A673 (cell line): ENCODE results near the gene TAF4. TPM values are rescaled to one million over a fixed set of nuclear protein-coding genes. Genes with fewer than 3 reads are reported as not detected.

Source experiments
- BruUV-seq: library from RNA; stranded (reverse); fragments of 400-500 nt; replicated peaks from 2 replicates; lab custom pipeline; 2021; lab: Mats Ljungman, UMichigan
- CTCF ChIA-PET: fragments of 300-600 bp; sonication (Branson Sonifier 250); formaldehyde crosslinking; loops from one replicate; lab custom pipeline; 2022; ENCODE audit warnings: antibody characterized with exemption; lab: Charles Lee
- POLR2A ChIA-PET: fragments of 300-600 bp; sonication (Branson Sonifier 250); formaldehyde crosslinking; loops from one replicate; lab custom pipeline; 2022; ENCODE audit warnings: antibody characterized with exemption; ENCODE audit not compliant: low non-redundant PET; lab: Charles Lee
- DNase-seq: peaks from one replicate; pipeline ENCODE4 v3.0.0-alpha.2; 2015; ENCODE audit warnings: low spot score
- H3K27ac ChIP-seq: fragments of 200-600 bp; sonication (generic); 2 replicates; pipeline ENCODE4 v1.5.1; 2016; ENCODE audit warnings: mixed run types, low read depth, mild to moderate bottlenecking, mixed read lengths, antibody characterized with exemption, low read length; ENCODE audit not compliant: poor library complexity, severe bottlenecking
- H3K27me3 ChIP-seq: fragments of 200-600 bp; sonication (generic); replicated peaks from 2 replicates; pipeline ENCODE4 v1.6.1; 2017; ENCODE audit warnings: mixed run types, low read depth, mild to moderate bottlenecking, mixed read lengths, antibody characterized with exemption, low read length; ENCODE audit not compliant: insufficient read depth, poor library complexity
- H3K36me3 ChIP-seq: fragments of 200-600 bp; sonication (generic); 2 replicates; pipeline ENCODE4 v1.6.1; 2016; ENCODE audit warnings: mixed run types, mild to moderate bottlenecking, mixed read lengths, antibody characterized with exemption, low read length; ENCODE audit not compliant: insufficient read depth, poor library complexity, severe bottlenecking
- H3K4me1 ChIP-seq: fragments of 200-600 bp; sonication (generic); 2 replicates; pipeline ENCODE4 v1.6.1; 2017; ENCODE audit warnings: mixed run types, mild to moderate bottlenecking, mixed read lengths, antibody characterized with exemption, low read length; ENCODE audit not compliant: insufficient read depth, poor library complexity, severe bottlenecking
- H3K4me3 ChIP-seq: fragments of 200-600 bp; sonication (generic); 2 replicates; pipeline ENCODE4 v1.5.1; 2016; ENCODE audit warnings: low read depth, mixed run types, mild to moderate bottlenecking, mixed read lengths, low read length; ENCODE audit not compliant: poor library complexity, severe bottlenecking
- H3K9me3 ChIP-seq: fragments of 200-600 bp; sonication (generic); 2 replicates; pipeline ENCODE4 v1.6.1; 2016; ENCODE audit warnings: mixed run types, low read depth, mild to moderate bottlenecking, mixed read lengths, antibody characterized with exemption, low read length; ENCODE audit not compliant: poor library complexity, severe bottlenecking
- CTCF ChIP-seq: fragments of 300-800, 200-600 bp; sonication (generic); conservative IDR thresholded peaks from 2 replicates; pipeline ENCODE4 v1.5.1; 2017; ENCODE audit warnings: low read depth, mild to moderate bottlenecking, antibody characterized with exemption, low read length, moderate library complexity, mixed read lengths
- EZH2 ChIP-seq: fragments of 200-600 bp; sonication (generic); IDR thresholded peaks from 2 replicates; pipeline ENCODE4 v1.6.1; 2017; ENCODE audit warnings: borderline replicate concordance, low read depth, mild to moderate bottlenecking, mixed read lengths, antibody characterized with exemption, low read length; ENCODE audit not compliant: poor library complexity, severe bottlenecking
- intact Hi-C: fragments of 100-400 bp; cut with micrococcal nuclease; formaldehyde crosslinking; loops from one replicate; pipeline ENCODE4 v1.10.0; 2022; ENCODE audit not compliant: unreplicated experiment
- total RNA-seq: library from RNA; stranded (reverse); gene quantifications from 2 replicates; pipeline ENCODE4 v1.2.3, GENCODE V29; 2021

Gene TAF4
- total RNA-seq, 1 experiment from 2014 or later = 37.0 TPM

- no peaks in the 10 kb centered on the region for H3K36me3 ChIP-seq
- CTCF ChIA-PET = no interaction called here
- no peak overlapping the region for H3K27ac ChIP-seq
- DNase-seq = no peak
- no peak overlapping the region for H3K4me3 ChIP-seq
- TF ChIP-seq CTCF (no peak), EZH2 (no peak)
- no peaks in the 10 kb centered on the region for H3K27me3 ChIP-seq
- intact Hi-C loops = no loop called here
- POLR2A ChIA-PET = no interaction called here
- no TSS peak for BruUV-seq
- no peaks in the 10 kb centered on the region for H3K9me3 ChIP-seq
- peaks cover 19% of the 10 kb centered on the region for H3K4me1 ChIP-seq
Measured at GRCh38 chr20:62023935-62024334, 41.7 kb downstream of the TAF4 start.

GRCh38 chr20:62022575-62023139 lies 43.0 kb downstream of the TAF4 start:
- CTCF ChIA-PET = interaction anchor here (1.0 kb wide), 1 partner anchor 11 kb away, joined by 3 read pairs; no protein-coding TSS in a partner anchor

GRCh38 chr20:62021793-62022385 lies 43.8 kb downstream of the TAF4 start:
- intact Hi-C loops = no loop called here

More at GRCh38 chr20:62022575-62023139, 43.0 kb downstream of the TAF4 start:
- no peaks in the 10 kb centered on the region for H3K9me3 ChIP-seq
- H3K27ac ChIP-seq = no peak overlapping the region
- intact Hi-C loops = no loop called here
- H3K36me3 ChIP-seq = no peaks in the 10 kb centered on the region
- H3K4me3 ChIP-seq = no peak overlapping the region
- DNase-seq = no peak
- H3K27me3 ChIP-seq = no peaks in the 10 kb centered on the region
- peaks cover 19% of the 10 kb centered on the region for H3K4me1 ChIP-seq
- BruUV-seq = no TSS peak
- TF ChIP-seq CTCF (no peak), EZH2 (no peak)
- POLR2A ChIA-PET = no interaction called here

More at GRCh38 chr20:62021793-62022385, 43.8 kb downstream of the TAF4 start:
- Histone ChIP-seq H3K4me3 (no peak overlapping the region), H3K27ac (no peak overlapping the region), H3K36me3 (no peaks in the 10 kb centered on the region), H3K27me3 (no peaks in the 10 kb centered on the region), H3K4me1 (peaks cover 16% of the 10 kb centered on the region), H3K9me3 (no peaks in the 10 kb centered on the region)
- BruUV-seq = no TSS peak
- ChIA-PET POLR2A (no interaction called here), CTCF (interaction anchor here (0.7 to 1.0 kb wide), 2 partner anchors 10 to 135 kb away, joined by 3 to 5 read pairs; no protein-coding TSS in a partner anchor)
- no peak for TF ChIP-seq CTCF
- no peak for TF ChIP-seq EZH2
- DNase-seq = no peak
